Central memory CD8-positive, alpha-beta T cell (primary cell): ENCODE measurements around the gene H6PD.
"Not testable (repeated sequence)": the region's sequence is repeated elsewhere in the genome, so short reads cannot be mapped to it uniquely, and the experiment has no call there.

Experiments used
- ATAC-seq: fragments of 150-1000 bp; cut with Tn5 transposase; replicated peaks from 2 replicates; pipeline ENCODE4 v1.10.0; 2022; ENCODE audit warnings: mild to moderate bottlenecking, moderate FRiP score, moderate number of reproducible peaks; ENCODE audit not compliant: poor library complexity, severe bottlenecking; ENCODE audit errors: extremely low read depth
- DNase-seq, 2 donors: peaks; one replicate each; pipeline ENCODE4 v3.0.0; 2021; ENCODE audit warnings: low spot score in 2 of 2
- H3K27ac Mint-ChIP-seq: one replicate; pipeline ENCODE4 v1.8.0; 2022; ENCODE audit warnings: low read depth, mild to moderate bottlenecking, moderate library complexity, mixed read lengths
- H3K27me3 Mint-ChIP-seq: one replicate; pipeline ENCODE4 v1.8.0; 2022; ENCODE audit warnings: mixed read lengths
- H3K36me3 Mint-ChIP-seq: one replicate; pipeline ENCODE4 v1.8.0; 2022; ENCODE audit warnings: mild to moderate bottlenecking, moderate library complexity, mixed read lengths; ENCODE audit not compliant: insufficient read depth
- H3K4me1 Mint-ChIP-seq: one replicate; pipeline ENCODE4 v1.8.0; 2022; ENCODE audit warnings: mixed read lengths
- H3K4me3 Mint-ChIP-seq: one replicate; pipeline ENCODE4 v1.8.0; 2022; ENCODE audit warnings: mild to moderate bottlenecking, moderate library complexity, mixed read lengths
- H3K9me3 Mint-ChIP-seq: one replicate; pipeline ENCODE4 v1.8.0; 2022; ENCODE audit warnings: mixed read lengths

The H6PD gene

GRCh38 chr1:9294405-9294773, 59.8 kb downstream of the H6PD start:
- no peak overlapping the region for H3K27ac Mint-ChIP-seq
- H3K4me3 Mint-ChIP-seq = no peak overlapping the region
- H3K36me3 Mint-ChIP-seq = no peaks in the 10 kb centered on the region
- no peak for DNase-seq
- ATAC-seq = no peak
- H3K9me3 Mint-ChIP-seq = no peaks in the 10 kb centered on the region
- H3K4me1 Mint-ChIP-seq = no peaks in the 10 kb centered on the region
- no peaks in the 10 kb centered on the region for H3K27me3 Mint-ChIP-seq

- no peak for ATAC-seq
- Mint-ChIP-seq H3K4me1 (no peaks in the 10 kb centered on the region), H3K36me3 (no peaks in the 10 kb centered on the region), H3K4me3 (no peak overlapping the region), H3K9me3 (no peaks in the 10 kb centered on the region), H3K27me3 (no peaks in the 10 kb centered on the region), H3K27ac (no peak overlapping the region)
- DNase-seq = no peak
Observed at GRCh38 chr1:9294910-9295636, 60.5 kb downstream of the H6PD start.

DNA sequence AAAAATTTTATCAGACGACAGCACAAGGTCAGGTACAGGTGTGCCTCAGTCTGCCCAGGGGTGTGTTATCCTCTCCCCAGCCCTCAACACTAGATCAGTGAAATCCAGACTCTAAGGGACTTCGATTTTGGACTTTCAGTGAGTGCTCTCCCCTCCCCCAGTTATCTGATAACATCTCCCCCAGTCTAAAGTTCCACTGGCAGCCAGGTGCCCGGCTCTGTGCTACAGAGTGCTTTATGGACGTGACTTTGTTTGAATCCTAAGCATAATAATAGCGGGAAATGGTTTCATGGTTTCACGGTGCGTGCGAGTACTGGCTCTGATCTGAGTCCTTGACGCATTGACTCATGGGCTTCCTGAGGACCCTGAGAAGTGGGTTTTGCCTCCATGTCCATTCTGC, 61.3 kb downstream of the H6PD start:
- Mint-ChIP-seq H3K9me3 (no peaks in the 10 kb centered on the region), H3K36me3 (no peaks in the 10 kb centered on the region), H3K4me3 (no peak overlapping the region), H3K4me1 (no peaks in the 10 kb centered on the region), H3K27ac (no peak overlapping the region), H3K27me3 (no peaks in the 10 kb centered on the region)
- DNase-seq (no peak), ATAC-seq (no peak)

DNA sequence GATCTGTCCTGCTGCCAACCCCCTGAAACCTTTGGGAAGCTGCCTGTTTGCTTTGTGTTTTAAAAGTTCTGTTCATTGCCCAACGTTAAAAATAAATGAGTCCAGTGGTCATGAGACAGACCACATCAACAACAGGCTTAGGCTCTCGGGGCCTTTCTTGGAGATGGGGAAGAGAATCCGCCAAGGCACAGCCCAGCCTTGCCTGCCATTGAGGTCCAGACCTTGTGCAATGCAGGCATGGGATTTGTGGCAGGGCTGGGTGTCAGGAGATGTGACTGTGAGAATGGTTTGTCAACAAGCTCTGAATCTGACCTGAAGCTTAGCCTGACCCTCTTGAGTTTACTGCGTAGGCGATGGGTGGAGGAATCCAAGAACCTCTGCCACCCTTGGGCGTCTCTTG, 62.3 kb downstream of the H6PD start:
- ATAC-seq (no peak), DNase-seq (no peak)
- no peak overlapping the region for H3K27ac Mint-ChIP-seq
- no peaks in the 10 kb centered on the region for H3K36me3 Mint-ChIP-seq
- no peaks in the 10 kb centered on the region for H3K4me1 Mint-ChIP-seq
- H3K27me3 Mint-ChIP-seq = no peaks in the 10 kb centered on the region
- H3K4me3 Mint-ChIP-seq = no peak overlapping the region
- no peaks in the 10 kb centered on the region for H3K9me3 Mint-ChIP-seq

DNA sequence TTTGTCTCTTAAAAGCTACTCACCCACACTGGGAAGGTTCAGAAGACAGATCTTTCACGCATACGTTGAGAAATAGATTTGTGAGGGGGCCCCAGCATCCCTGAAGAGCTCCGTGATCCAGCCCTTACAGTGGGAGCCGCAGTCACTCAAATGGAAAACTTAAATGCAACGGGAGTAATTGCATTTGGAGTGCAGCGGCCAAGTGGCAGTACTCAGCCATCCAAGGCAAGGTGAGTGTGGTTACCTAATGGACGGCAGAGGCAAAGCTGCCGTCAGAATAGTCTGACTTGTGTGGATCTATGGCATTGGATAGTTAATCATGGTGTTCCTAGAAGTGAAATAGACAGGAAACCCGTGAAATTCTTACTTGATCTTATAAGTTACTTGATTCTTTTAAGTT, 63.3 kb downstream of the H6PD start:
- ATAC-seq = no peak

GRCh38 chr1:9298282-9298681, 63.7 kb downstream of the H6PD start:
- ATAC-seq (no peak), DNase-seq (no peak)
- peaks cover 5% of the 10 kb centered on the region for H3K4me1 Mint-ChIP-seq
- no peaks in the 10 kb centered on the region for H3K36me3 Mint-ChIP-seq
- no peak overlapping the region for H3K27ac Mint-ChIP-seq
- H3K4me3 Mint-ChIP-seq = no peak overlapping the region
- no peaks in the 10 kb centered on the region for H3K27me3 Mint-ChIP-seq
- no peaks in the 10 kb centered on the region for H3K9me3 Mint-ChIP-seq

More for the DNA sequence above, 63.3 kb downstream of the H6PD start:
- no peak for DNase-seq
- Mint-ChIP-seq H3K27me3 (no peaks in the 10 kb centered on the region), H3K27ac (no peak overlapping the region), H3K36me3 (no peaks in the 10 kb centered on the region), H3K4me3 (no peak overlapping the region), H3K4me1 (peaks cover 2% of the 10 kb centered on the region), H3K9me3 (no peaks in the 10 kb centered on the region)

- not testable (repeated sequence) for H3K4me1 Mint-ChIP-seq, H3K27me3 Mint-ChIP-seq, H3K4me3 Mint-ChIP-seq, H3K27ac Mint-ChIP-seq, ATAC-seq, H3K9me3 Mint-ChIP-seq, DNase-seq, H3K36me3 Mint-ChIP-seq
Observed at GRCh38 chr1:9299571-9300541, 65.3 kb downstream of the H6PD start.

DNA sequence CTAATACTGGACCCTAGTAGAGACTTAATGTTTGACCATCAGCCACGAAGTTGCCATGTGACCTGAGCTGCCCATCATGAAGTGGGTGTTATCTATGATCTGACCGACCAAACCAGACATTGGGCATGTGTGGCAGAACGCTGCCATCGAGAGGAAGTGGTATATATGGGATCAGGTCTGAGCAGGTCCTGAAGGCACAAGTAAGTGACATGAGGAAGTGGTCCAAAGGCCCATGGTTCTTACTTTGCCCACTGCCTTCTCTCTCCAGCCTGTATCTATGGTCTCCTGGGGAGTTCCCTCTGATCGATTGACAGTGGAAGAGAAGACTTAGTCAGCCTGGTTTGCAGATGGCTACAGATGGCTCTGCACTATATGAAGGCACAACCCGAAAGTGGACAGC, 66.0 kb downstream of the H6PD start:
- Mint-ChIP-seq H3K4me3 (no peak overlapping the region), H3K4me1 (peaks cover 5% of the 10 kb centered on the region), H3K27me3 (peaks cover 8% of the 10 kb centered on the region), H3K9me3 (no peaks in the 10 kb centered on the region), H3K36me3 (no peaks in the 10 kb centered on the region), H3K27ac (no peak overlapping the region)
- no peak for ATAC-seq
- no peak for DNase-seq

DNA sequence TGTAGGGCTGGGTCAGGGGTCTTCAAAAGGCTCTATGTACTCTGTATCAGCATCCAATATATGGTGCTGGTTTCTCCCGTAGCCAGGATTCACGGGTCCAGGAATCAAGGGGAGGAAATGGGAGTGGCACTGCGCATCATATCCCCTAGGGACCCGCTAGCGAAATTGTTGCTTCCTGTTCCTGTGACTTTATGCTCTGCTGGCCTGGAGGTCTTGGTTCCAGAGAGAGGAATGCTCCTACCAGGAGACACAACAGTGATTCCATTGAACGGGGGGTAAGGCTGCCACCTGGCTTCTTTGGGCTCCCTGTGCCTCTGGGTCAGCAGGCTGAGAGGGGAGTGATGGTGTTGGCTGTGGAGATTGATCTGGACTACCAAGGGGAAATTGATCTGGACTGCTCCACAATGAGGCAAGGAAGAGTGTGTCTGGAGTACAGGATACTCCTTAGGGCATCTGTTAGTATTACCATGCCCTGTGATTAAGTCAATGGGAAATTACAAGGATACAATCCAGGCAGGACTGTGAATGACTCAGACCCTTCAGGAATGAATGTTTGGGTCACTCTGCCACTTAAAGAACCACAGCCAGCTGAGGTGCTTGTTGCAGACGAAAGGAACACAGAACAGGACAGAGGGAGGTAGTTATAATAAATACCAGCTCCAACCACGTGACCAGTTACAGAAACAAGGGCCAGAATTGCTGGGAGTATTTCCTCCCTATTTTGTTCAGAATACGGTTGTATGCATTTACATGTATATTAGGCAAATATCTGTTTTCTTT, 68.4 kb downstream of the H6PD start:
- peaks cover 8% of the 10 kb centered on the region for H3K27me3 Mint-ChIP-seq
- no peak for ATAC-seq
- DNase-seq = no peak
- H3K9me3 Mint-ChIP-seq = no peaks in the 10 kb centered on the region
- H3K27ac Mint-ChIP-seq = no peak overlapping the region
- H3K36me3 Mint-ChIP-seq = no peaks in the 10 kb centered on the region
- H3K4me1 Mint-ChIP-seq = peaks cover 5% of the 10 kb centered on the region
- H3K4me3 Mint-ChIP-seq = no peak overlapping the region

GRCh38 chr1:9303916-9304315, 69.3 kb downstream of the H6PD start:
- Mint-ChIP-seq H3K4me1 (peaks cover 5% of the 10 kb centered on the region), H3K27ac (no peak overlapping the region), H3K9me3 (no peaks in the 10 kb centered on the region), H3K36me3 (no peaks in the 10 kb centered on the region), H3K27me3 (peaks cover 8% of the 10 kb centered on the region), H3K4me3 (no peak overlapping the region)
- ATAC-seq (no peak), DNase-seq (no peak)

DNA sequence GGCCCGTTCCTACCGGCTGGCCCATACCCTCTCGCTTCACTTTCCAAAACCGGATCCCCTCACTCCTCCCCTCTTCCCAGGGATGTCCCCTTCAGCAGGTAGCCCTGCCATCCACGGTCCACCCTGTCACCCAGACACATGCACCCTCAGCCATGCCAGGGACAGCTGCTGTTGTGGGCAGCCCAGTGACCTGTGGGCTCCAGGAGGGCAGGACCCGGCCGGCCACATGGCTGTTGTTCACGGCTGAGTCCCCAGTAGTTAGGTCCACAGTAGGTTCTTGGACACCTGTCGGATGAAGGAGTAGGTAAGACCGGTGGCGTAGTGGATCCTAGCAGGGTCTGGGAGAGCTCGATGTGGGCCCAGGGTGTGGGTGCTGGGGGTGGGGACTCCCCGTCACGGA, 70.6 kb downstream of the H6PD start:
- ATAC-seq = no peak
- Mint-ChIP-seq H3K27ac (no peak overlapping the region), H3K4me1 (peaks cover 5% of the 10 kb centered on the region)

DNA sequence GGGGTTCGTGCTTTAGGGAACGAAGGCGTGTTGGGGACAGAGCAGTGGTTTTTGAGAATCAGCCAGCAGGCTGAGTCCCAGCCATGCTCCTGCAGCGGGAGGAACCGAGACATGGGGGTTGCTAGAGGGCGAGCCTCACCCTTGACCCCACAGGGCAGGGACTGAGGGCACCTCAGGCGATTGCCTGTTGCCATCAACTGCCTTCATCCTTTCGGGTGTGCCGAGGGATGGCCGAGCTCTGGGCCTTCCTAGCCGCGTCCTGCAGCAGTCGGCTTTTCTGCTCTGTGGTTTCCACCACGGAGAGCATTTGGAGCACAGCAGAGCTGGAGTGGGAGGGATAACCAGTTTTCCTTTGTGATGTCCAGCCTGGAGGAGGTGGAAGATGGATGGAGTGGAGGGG, 71.4 kb downstream of the H6PD start:
- no peak for ATAC-seq

More for the DNA sequence above, 70.6 kb downstream of the H6PD start:
- DNase-seq = no peak
- no peaks in the 10 kb centered on the region for H3K9me3 Mint-ChIP-seq
- H3K27me3 Mint-ChIP-seq = peaks cover 8% of the 10 kb centered on the region
- H3K4me3 Mint-ChIP-seq = no peak overlapping the region
- no peaks in the 10 kb centered on the region for H3K36me3 Mint-ChIP-seq

More for the DNA sequence above, 71.4 kb downstream of the H6PD start:
- Mint-ChIP-seq H3K27me3 (peaks cover 8% of the 10 kb centered on the region), H3K4me3 (no peak overlapping the region), H3K9me3 (no peaks in the 10 kb centered on the region), H3K36me3 (no peaks in the 10 kb centered on the region), H3K27ac (no peak overlapping the region), H3K4me1 (peaks cover 5% of the 10 kb centered on the region)
- no peak for DNase-seq
